HepG2 (cell line): ENCODE results near the gene SLC2A6. TPM values are rescaled to one million over a fixed set of nuclear protein-coding genes. Genes with fewer than 3 reads are reported as not detected.

ENCODE experiments used
- FIP1L1 ChIP-seq: fragments of 200-400 bp; formaldehyde crosslinking; IDR thresholded peaks from 2 replicates; pipeline ENCODE4 v1.6.1; 2018; ENCODE audit warnings: low read depth, mild to moderate bottlenecking, low read length, moderate library complexity, borderline replicate concordance; ENCODE audit not compliant: insufficient read depth
- IKZF5 ChIP-seq: IDR thresholded peaks from 2 replicates; pipeline ENCODE4 v1.6.1; 2018; ENCODE audit warnings: missing genetic modification reagents, mild to moderate bottlenecking, missing compliant biosample characterization
- MAZ ChIP-seq, 2 experiments: sonication (generic) in 1 of 2; formaldehyde crosslinking in 1 of 2; IDR thresholded peaks; 2 replicates each; pipeline versions ENCODE4 v1.5.0 to v1.6.1; 2012 to 2020; ENCODE audit warnings: low read depth in 2 of 2, mild to moderate bottlenecking in 2 of 2, borderline replicate concordance in 1 of 2, improper control_type of control experiment in 1 of 2, low read length in 1 of 2, missing genetic modification reagents in 1 of 2, moderate library complexity in 1 of 2
- MLLT10 ChIP-seq: sonication (generic); formaldehyde crosslinking; IDR thresholded peaks from 2 replicates; pipeline ENCODE4 v1.4.0; 2020; ENCODE audit warnings: missing genetic modification reagents
- TOPORS ChIP-seq: sonication (generic); formaldehyde crosslinking; IDR thresholded peaks from 2 replicates; pipeline ENCODE4 v1.8.0; 2023; ENCODE audit warnings: mild to moderate bottlenecking, missing genetic modification reagents
- YEATS4 ChIP-seq: sonication (generic); formaldehyde crosslinking; IDR thresholded peaks from 2 replicates; pipeline ENCODE4 v1.4.0; 2020; ENCODE audit warnings: missing genetic modification reagents, borderline replicate concordance
- ZFY ChIP-seq: sonication (generic); formaldehyde crosslinking; IDR thresholded peaks from 2 replicates; pipeline ENCODE4 v1.4.0; 2020; ENCODE audit warnings: missing genetic modification reagents
- ZNF451 ChIP-seq: sonication (generic); formaldehyde crosslinking; IDR thresholded peaks from 2 replicates; pipeline ENCODE4 v1.5.0; 2020; ENCODE audit warnings: mild to moderate bottlenecking, missing genetic modification reagents
- ZNF605 ChIP-seq: sonication (generic); formaldehyde crosslinking; IDR thresholded peaks from 2 replicates; pipeline ENCODE4 v1.8.0; 2022; ENCODE audit warnings: mild to moderate bottlenecking, missing genetic modification reagents
- polyA plus RNA-seq, 8 experiments: library from polyadenylated mRNA; depleted of rRNA in 3 of 8; stranded (reverse) in 7 of 8; unstranded in 1 of 8; fragments of >200 nt; fragmentation: Illumina TruSeq in 4 of 8; extraction: Trizol in 4 of 8; gene quantifications; 2 replicates each; pipeline versions ENCODE4 v1.2.1 to v1.2.3, GENCODE V29; 2011 to 2016; ENCODE audit warnings: low read depth in 4 of 8, missing spikeins in 1 of 8, mixed read lengths in 1 of 8; ENCODE audit not compliant: insufficient read depth in 1 of 8
- total RNA-seq, 5 experiments: library from RNA; depleted of rRNA; stranded (reverse); fragments of >200 nt; fragmentation: Illumina TruSeq; extraction: Trizol; gene quantifications; 2 replicates each; pipeline ENCODE4 v1.2.3, GENCODE V29; 2016; ENCODE audit warnings: low read depth in 1 of 5
- TF ChIP-seq, protein P1 (sequence below): sonication (generic); formaldehyde crosslinking; IDR thresholded peaks from 2 replicates; pipeline ENCODE4 v1.4.0; 2020; ENCODE audit warnings: missing genetic modification reagents
- TF ChIP-seq, protein P2 (sequence below): sonication (generic); formaldehyde crosslinking; IDR thresholded peaks from 2 replicates; pipeline ENCODE4 v1.5.1; 2020; ENCODE audit warnings: mild to moderate bottlenecking, moderate library complexity, missing genetic modification reagents
- TF ChIP-seq, protein P3 (sequence below): sonication (generic); formaldehyde crosslinking; IDR thresholded peaks from 2 replicates; pipeline ENCODE4 v1.4.0; 2020; ENCODE audit warnings: mild to moderate bottlenecking, missing genetic modification reagents, borderline replicate concordance

Gene SLC2A6
- total and polyA plus RNA-seq, 2 of the 13 experiments (the other 11 are each of a cell fraction or from before 2014, with no cell fraction given): 4.1 to 15.0 TPM

- TF ChIP-seq IKZF5 (CRISPR knock-in tag): peak; percentile 41; the same call in 1 of the 2 replicates
- TF ChIP-seq, protein P1, sequence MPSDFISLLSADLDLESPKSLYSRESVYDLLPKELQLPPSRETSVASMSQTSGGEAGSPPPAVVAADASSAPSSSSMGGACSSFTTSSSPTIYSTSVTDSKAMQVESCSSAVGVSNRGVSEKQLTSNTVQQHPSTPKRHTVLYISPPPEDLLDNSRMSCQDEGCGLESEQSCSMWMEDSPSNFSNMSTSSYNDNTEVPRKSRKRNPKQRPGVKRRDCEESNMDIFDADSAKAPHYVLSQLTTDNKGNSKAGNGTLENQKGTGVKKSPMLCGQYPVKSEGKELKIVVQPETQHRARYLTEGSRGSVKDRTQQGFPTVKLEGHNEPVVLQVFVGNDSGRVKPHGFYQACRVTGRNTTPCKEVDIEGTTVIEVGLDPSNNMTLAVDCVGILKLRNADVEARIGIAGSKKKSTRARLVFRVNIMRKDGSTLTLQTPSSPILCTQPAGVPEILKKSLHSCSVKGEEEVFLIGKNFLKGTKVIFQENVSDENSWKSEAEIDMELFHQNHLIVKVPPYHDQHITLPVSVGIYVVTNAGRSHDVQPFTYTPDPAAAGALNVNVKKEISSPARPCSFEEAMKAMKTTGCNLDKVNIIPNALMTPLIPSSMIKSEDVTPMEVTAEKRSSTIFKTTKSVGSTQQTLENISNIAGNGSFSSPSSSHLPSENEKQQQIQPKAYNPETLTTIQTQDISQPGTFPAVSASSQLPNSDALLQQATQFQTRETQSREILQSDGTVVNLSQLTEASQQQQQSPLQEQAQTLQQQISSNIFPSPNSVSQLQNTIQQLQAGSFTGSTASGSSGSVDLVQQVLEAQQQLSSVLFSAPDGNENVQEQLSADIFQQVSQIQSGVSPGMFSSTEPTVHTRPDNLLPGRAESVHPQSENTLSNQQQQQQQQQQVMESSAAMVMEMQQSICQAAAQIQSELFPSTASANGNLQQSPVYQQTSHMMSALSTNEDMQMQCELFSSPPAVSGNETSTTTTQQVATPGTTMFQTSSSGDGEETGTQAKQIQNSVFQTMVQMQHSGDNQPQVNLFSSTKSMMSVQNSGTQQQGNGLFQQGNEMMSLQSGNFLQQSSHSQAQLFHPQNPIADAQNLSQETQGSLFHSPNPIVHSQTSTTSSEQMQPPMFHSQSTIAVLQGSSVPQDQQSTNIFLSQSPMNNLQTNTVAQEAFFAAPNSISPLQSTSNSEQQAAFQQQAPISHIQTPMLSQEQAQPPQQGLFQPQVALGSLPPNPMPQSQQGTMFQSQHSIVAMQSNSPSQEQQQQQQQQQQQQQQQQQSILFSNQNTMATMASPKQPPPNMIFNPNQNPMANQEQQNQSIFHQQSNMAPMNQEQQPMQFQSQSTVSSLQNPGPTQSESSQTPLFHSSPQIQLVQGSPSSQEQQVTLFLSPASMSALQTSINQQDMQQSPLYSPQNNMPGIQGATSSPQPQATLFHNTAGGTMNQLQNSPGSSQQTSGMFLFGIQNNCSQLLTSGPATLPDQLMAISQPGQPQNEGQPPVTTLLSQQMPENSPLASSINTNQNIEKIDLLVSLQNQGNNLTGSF: no peak
- peak; percentile 58; the same call in 1 of the 2 replicates for TF ChIP-seq MAZ (IDR thresholded peaks at IDR 0.05; ENCODE audit: borderline replicate concordance, low read depth, low read length)
- no peak; the same call in 1 of the 2 replicates for TF ChIP-seq MAZ (CRISPR knock-in tag; IDR thresholded peaks at IDR 0.05; ENCODE audit: low read depth)
- TF ChIP-seq, protein P2, sequence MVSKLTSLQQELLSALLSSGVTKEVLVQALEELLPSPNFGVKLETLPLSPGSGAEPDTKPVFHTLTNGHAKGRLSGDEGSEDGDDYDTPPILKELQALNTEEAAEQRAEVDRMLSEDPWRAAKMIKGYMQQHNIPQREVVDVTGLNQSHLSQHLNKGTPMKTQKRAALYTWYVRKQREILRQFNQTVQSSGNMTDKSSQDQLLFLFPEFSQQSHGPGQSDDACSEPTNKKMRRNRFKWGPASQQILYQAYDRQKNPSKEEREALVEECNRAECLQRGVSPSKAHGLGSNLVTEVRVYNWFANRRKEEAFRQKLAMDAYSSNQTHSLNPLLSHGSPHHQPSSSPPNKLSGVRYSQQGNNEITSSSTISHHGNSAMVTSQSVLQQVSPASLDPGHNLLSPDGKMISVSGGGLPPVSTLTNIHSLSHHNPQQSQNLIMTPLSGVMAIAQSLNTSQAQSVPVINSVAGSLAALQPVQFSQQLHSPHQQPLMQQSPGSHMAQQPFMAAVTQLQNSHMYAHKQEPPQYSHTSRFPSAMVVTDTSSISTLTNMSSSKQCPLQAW (CRISPR knock-in tag): peak; percentile 44; the same call in 1 of the 2 replicates
- TF ChIP-seq MLLT10 (CRISPR knock-in tag): no peak
- 0 out of 2 replicates have a peak, but pooled peaks have one; percentile 47 for TF ChIP-seq FIP1L1
- TF ChIP-seq ZNF605: 0 out of 2 replicates have a peak, but pooled peaks have one; percentile 36
- TF ChIP-seq, protein P3, sequence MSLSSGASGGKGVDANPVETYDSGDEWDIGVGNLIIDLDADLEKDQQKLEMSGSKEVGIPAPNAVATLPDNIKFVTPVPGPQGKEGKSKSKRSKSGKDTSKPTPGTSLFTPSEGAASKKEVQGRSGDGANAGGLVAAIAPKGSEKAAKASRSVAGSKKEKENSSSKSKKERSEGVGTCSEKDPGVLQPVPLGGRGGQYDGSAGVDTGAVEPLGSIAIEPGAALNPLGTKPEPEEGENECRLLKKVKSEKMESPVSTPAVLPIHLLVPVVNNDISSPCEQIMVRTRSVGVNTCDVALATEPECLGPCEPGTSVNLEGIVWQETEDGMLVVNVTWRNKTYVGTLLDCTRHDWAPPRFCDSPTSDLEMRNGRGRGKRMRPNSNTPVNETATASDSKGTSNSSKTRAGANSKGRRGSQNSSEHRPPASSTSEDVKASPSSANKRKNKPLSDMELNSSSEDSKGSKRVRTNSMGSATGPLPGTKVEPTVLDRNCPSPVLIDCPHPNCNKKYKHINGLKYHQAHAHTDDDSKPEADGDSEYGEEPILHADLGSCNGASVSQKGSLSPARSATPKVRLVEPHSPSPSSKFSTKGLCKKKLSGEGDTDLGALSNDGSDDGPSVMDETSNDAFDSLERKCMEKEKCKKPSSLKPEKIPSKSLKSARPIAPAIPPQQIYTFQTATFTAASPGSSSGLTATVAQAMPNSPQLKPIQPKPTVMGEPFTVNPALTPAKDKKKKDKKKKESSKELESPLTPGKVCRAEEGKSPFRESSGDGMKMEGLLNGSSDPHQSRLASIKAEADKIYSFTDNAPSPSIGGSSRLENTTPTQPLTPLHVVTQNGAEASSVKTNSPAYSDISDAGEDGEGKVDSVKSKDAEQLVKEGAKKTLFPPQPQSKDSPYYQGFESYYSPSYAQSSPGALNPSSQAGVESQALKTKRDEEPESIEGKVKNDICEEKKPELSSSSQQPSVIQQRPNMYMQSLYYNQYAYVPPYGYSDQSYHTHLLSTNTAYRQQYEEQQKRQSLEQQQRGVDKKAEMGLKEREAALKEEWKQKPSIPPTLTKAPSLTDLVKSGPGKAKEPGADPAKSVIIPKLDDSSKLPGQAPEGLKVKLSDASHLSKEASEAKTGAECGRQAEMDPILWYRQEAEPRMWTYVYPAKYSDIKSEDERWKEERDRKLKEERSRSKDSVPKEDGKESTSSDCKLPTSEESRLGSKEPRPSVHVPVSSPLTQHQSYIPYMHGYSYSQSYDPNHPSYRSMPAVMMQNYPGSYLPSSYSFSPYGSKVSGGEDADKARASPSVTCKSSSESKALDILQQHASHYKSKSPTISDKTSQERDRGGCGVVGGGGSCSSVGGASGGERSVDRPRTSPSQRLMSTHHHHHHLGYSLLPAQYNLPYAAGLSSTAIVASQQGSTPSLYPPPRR (CRISPR knock-in tag): 0 out of 2 replicates have a peak, but pooled peaks have one; percentile 4
- TF ChIP-seq ZFY (CRISPR knock-in tag): peak; percentile 29; the same call in 1 of the 2 replicates
- TF ChIP-seq YEATS4 (CRISPR knock-in tag): peak; percentile 20; the same call in 1 of the 2 replicates
- TF ChIP-seq TOPORS (CRISPR knock-in tag): 0 out of 2 replicates have a peak, but pooled peaks have one; percentile 20
- TF ChIP-seq ZNF451: peak; percentile 18; the same call in 1 of the 2 replicates
These were observed 19.2 kb downstream of the SLC2A6 start, which contains the start of gene CACFD1 (continued) for GRCh38 chr9:133459476-133460404.
